GM13977 (cell line): ENCODE data around the gene GPRIN1.

Source experiments
- DNase-seq: peaks from one replicate; pipeline ENCODE4 v3.0.0; 2012; ENCODE audit warnings: low spot score
- in situ Hi-C: fragments of 300-500 bp; cut with MboI; formaldehyde crosslinking; loops from one replicate; pipeline ENCODE4 v1.12.0; 2022; ENCODE audit warnings: low sequenced_read_pairs, low pct_unique_long_range_greater_than_20kb, mixed read lengths, inconsistent platforms; ENCODE audit not compliant: unreplicated experiment
- TF ChIP-seq, protein P1 (sequence below): IDR thresholded peaks from 2 replicates; pipeline ENCODE4 v1.5.1; 2012; ENCODE audit warnings: mild to moderate bottlenecking, control low read depth; ENCODE audit not compliant: insufficient read depth; ENCODE audit errors: extremely low read depth, missing control alignments

The GPRIN1 gene

GRCh38 chr5:176653401-176654385 is 43.7 kb upstream of the GPRIN1 start:
- TF ChIP-seq, protein P1, sequence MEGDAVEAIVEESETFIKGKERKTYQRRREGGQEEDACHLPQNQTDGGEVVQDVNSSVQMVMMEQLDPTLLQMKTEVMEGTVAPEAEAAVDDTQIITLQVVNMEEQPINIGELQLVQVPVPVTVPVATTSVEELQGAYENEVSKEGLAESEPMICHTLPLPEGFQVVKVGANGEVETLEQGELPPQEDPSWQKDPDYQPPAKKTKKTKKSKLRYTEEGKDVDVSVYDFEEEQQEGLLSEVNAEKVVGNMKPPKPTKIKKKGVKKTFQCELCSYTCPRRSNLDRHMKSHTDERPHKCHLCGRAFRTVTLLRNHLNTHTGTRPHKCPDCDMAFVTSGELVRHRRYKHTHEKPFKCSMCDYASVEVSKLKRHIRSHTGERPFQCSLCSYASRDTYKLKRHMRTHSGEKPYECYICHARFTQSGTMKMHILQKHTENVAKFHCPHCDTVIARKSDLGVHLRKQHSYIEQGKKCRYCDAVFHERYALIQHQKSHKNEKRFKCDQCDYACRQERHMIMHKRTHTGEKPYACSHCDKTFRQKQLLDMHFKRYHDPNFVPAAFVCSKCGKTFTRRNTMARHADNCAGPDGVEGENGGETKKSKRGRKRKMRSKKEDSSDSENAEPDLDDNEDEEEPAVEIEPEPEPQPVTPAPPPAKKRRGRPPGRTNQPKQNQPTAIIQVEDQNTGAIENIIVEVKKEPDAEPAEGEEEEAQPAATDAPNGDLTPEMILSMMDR = no peak
- in situ Hi-C loops = loop anchor here (25.0 kb wide), 1 partner anchor 459 kb away; no protein-coding TSS in a partner anchor
- DNase-seq = no peak

GRCh38 chr5:176652136-176652535 is 42.2 kb upstream of the GPRIN1 start:
- in situ Hi-C loops = loop anchor here (25.0 kb wide), 1 partner anchor 460 kb away; no protein-coding TSS in a partner anchor
- TF ChIP-seq, protein P1 = no peak
- no peak for DNase-seq

DNA sequence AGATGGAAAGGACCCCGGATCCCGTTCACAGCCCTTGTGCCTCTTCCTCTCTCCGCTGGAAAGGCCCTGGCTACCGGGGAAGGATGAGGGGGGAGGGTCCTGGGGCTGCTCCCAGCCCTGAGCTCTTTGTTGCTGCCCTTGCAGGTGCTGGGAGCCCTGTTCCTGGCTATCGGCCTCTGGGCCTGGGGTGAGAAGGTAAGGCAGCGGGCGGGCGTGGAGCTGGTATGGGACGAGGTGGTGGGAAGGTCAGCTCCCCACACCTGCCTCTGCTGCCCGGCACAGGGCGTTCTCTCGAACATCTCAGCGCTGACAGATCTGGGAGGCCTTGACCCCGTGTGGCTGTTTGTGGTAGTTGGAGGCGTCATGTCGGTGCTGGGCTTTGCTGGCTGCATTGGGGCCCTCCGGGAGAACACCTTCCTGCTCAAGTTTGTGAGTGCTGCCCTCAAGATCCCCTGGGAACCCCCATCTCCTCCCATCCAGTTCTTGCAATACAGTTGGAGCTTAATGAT is 41.6 kb upstream of the GPRIN1 start:
- no peak for DNase-seq
- in situ Hi-C loops = loop anchor here (25.0 kb wide), 1 partner anchor 461 kb away; no protein-coding TSS in a partner anchor
- TF ChIP-seq, protein P1 = no peak

DNA sequence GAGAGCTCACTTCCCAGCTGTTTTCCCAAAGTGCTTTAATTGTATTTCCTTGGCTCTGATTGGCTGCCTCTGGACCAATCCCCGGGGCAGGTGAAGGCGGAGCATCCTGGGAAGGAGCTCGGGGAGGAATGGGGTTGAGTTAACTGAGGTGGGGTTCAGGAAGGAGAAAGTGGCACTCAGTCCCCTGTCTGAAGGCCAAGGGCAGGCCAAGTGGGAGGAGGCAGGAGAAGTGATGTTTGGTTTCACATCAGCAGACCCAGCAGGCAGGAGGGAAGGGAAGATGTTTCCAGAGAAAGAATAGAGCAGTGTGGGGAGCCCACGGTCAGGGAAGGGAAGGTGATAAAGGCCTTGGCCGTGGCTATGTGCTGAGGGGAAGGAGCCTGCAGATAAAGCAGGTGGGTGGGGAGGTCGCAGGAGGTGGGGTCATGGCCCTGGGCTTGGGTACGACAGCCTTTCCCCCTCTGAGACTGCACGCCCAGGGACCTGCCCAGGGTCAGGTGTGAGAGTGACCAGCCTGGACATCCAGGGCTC is 40.5 kb upstream of the GPRIN1 start:
- DNase-seq = no peak
- in situ Hi-C loops = loop anchor here (25.0 kb wide), 1 partner anchor 462 kb away; no protein-coding TSS in a partner anchor
- TF ChIP-seq, protein P1 = no peak

- in situ Hi-C loops = no loop called here
- TF ChIP-seq, protein P1 = no peak
- no peak for DNase-seq
Observed at GRCh38 chr5:176648474-176649194, 38.7 kb upstream of the GPRIN1 start.
